Measurements from ENCODE around the gene PXMP4. TPM values are rescaled to one million over a fixed set of nuclear protein-coding genes. Genes with fewer than 3 reads are reported as not detected.

The PXMP4 gene
- total RNA-seq, 2 donors from 2014 or later: 5.2 to 9.0 TPM

GRCh38 chr20:33733654-33734576 is 13.8 kb upstream of the PXMP4 start:
- intact Hi-C loops (cut with DNase I): loop anchor here in 1 of 2 donors (5.0 kb wide), 1 partner anchor 67 kb away; the partner anchor contains the start of gene ACTL10
- no peak for DNase-seq (ENCODE audit: low spot score)

- peak; percentile 96 for DNase-seq (ENCODE audit: low spot score)
- intact Hi-C loops (cut with DNase I): loop anchor here in 1 of 2 donors (5.0 kb wide), 1 partner anchor 65 kb away; the partner anchor contains the start of gene ACTL10
Measured at GRCh38 chr20:33732166-33732970, 12.3 kb upstream of the PXMP4 start.

- peak; percentile 97 for DNase-seq (ENCODE audit: low spot score)
- intact Hi-C loops (cut with DNase I): loop anchor here in 1 of 2 donors (5.0 kb wide), 1 partner anchor 64 kb away; the partner anchor contains the start of gene ACTL10
Measured at GRCh38 chr20:33731693-33732165, 11.6 kb upstream of the PXMP4 start, which contains the start of gene ZNF341. TSS of gene ZNF341 (plus strand) at chr20:33731996. CDS start at chr20:33732022, 26 bp downstream.

GRCh38 chr20:33730946-33731692 is 11.0 kb upstream of the PXMP4 start:
- DNase-seq (ENCODE audit: low spot score): no peak
- intact Hi-C loops (cut with DNase I): loop anchor here in 1 of 2 donors (5.0 kb wide), 1 partner anchor 64 kb away; the partner anchor contains the start of gene ACTL10

- intact Hi-C loops (cut with DNase I): no loop called here
- no peak for DNase-seq (ENCODE audit: low spot score)
Measured at GRCh38 chr20:33729101-33729500, 9.0 kb upstream of the PXMP4 start.

GRCh38 chr20:33728463-33728862 is 8.4 kb upstream of the PXMP4 start:
- DNase-seq (ENCODE audit: low spot score): no peak
- intact Hi-C loops (cut with DNase I): no loop called here

- DNase-seq (ENCODE audit: low spot score): no peak
- intact Hi-C loops (cut with DNase I): no loop called here
Measured at GRCh38 chr20:33727806-33728205, 7.7 kb upstream of the PXMP4 start.

GRCh38 chr20:33727115-33727479 is 7.0 kb upstream of the PXMP4 start:
- DNase-seq (ENCODE audit: low spot score): no peak
- intact Hi-C loops (cut with DNase I): no loop called here

GRCh38 chr20:33725607-33726264 is 5.6 kb upstream of the PXMP4 start:
- intact Hi-C loops (cut with DNase I): no loop called here
- DNase-seq (ENCODE audit: low spot score): no peak

GRCh38 chr20:33724439-33725094 is 4.5 kb upstream of the PXMP4 start:
- intact Hi-C loops (cut with DNase I): no loop called here
- DNase-seq (ENCODE audit: low spot score): no peak

- intact Hi-C loops (cut with DNase I): no loop called here
- DNase-seq (ENCODE audit: low spot score): no peak
Measured at GRCh38 chr20:33721391-33722140, 1.5 kb upstream of the PXMP4 start.

GRCh38 chr20:33719277-33719988 is 677 bp downstream of the PXMP4 start:
- intact Hi-C loops (cut with DNase I): no loop called here
- DNase-seq (ENCODE audit: low spot score): no peak

GRCh38 chr20:33716498-33716897 is 3.6 kb downstream of the PXMP4 start:
- intact Hi-C loops (cut with DNase I): no loop called here
- no peak for DNase-seq (ENCODE audit: low spot score)

- intact Hi-C loops (cut with DNase I): no loop called here
- DNase-seq (ENCODE audit: low spot score): no peak
Measured at GRCh38 chr20:33713865-33714367, 6.2 kb downstream of the PXMP4 start.

- intact Hi-C loops (cut with DNase I): no loop called here
- DNase-seq (ENCODE audit: low spot score): no peak
Measured at GRCh38 chr20:33711446-33711738, 8.7 kb downstream of the PXMP4 start.

GRCh38 chr20:33710681-33711445 is 9.2 kb downstream of the PXMP4 start:
- no peak for DNase-seq (ENCODE audit: low spot score)
- intact Hi-C loops (cut with DNase I): no loop called here

Measured in posterior vena cava (tissue), 2 donors.